AG04450 (cell line): ENCODE data around the gene GCH1. TPM values are rescaled to one million over a fixed set of nuclear protein-coding genes. Genes with fewer than 3 reads are reported as not detected.

ENCODE experiments used
- CTCF ChIA-PET: fragments of 300-600, 350-600 bp; formaldehyde crosslinking; extraction: SDS; loops from one replicate; lab custom pipeline; 2022; ENCODE audit warnings: antibody characterized with exemption, inconsistent platforms; lab: Charles Lee
- POLR2A ChIA-PET: fragments of 350-600 bp; formaldehyde crosslinking; extraction: SDS; loops from one replicate; lab custom pipeline; 2021; ENCODE audit warnings: antibody characterized with exemption, inconsistent platforms; lab: Yijun Ruan, JAX
- DNase-seq: peaks from one replicate; pipeline ENCODE4 v3.0.0-alpha.2; 2011; ENCODE audit warnings: low read depth, low spot score
- H3K27ac ChIP-seq: one replicate; pipeline ENCODE4 v1.5.1; 2012; ENCODE audit warnings: low read depth, low read length, control low read depth
- H3K27me3 ChIP-seq: one replicate; pipeline ENCODE4 v1.6.0; 2012; ENCODE audit warnings: low read length; ENCODE audit not compliant: control insufficient read depth, insufficient read depth
- H3K4me3 ChIP-seq: 2 replicates; pipeline ENCODE4 v1.5.1; 2011; ENCODE audit warnings: mild to moderate bottlenecking, low read depth, low read length, control low read depth
- H3K9me3 ChIP-seq: 2 replicates; pipeline ENCODE4 v1.5.1; 2012; ENCODE audit warnings: low read length; ENCODE audit not compliant: control insufficient read depth, insufficient read depth
- CTCF ChIP-seq: IDR thresholded peaks from 2 replicates; pipeline ENCODE4 v1.5.1; 2011; ENCODE audit warnings: low read depth, low read length, control low read depth, inconsistent platforms
- polyA minus RNA-seq: library from RNA; depleted of rRNA, polyadenylated mRNA; stranded (reverse); fragments of >200 nt; gene quantifications from 2 replicates; pipeline ENCODE4 v1.2.3, GENCODE V29; 2011; rRNA and poly(A)+ RNA removed
- polyA plus RNA-seq: library from polyadenylated mRNA; depleted of rRNA; stranded (reverse); fragments of >200 nt; gene quantifications from 2 replicates; pipeline ENCODE4 v1.2.3, GENCODE V29; 2011; rRNA removed

GCH1 gene
- polyA plus RNA-seq (0.67 and 0.88 TPM in 2 replicates), polyA minus RNA-seq (0.87 and 1.4 TPM in 2 replicates)

- H3K27me3 ChIP-seq: peaks cover 30% of the 10 kb centered on the region
- ChIA-PET POLR2A (interaction anchor here (0.7 kb wide), 1 partner anchor 456 kb away, joined by 3 read pairs; no protein-coding TSS in a partner anchor), CTCF (interaction anchor here (0.6 to 1.6 kb wide), 5 partner anchors 15 to 475 kb away, joined by 3 to 6 read pairs (median 4); no protein-coding TSS in a partner anchor)
- no peaks in the 10 kb centered on the region for H3K9me3 ChIP-seq
- TF ChIP-seq CTCF: peak; percentile 34
- peak within 1 kb of the TSS; percentile 77 for H3K4me3 ChIP-seq
- DNase-seq: no peak
- no peak within 1 kb of the TSS for H3K27ac ChIP-seq
Measured at GRCh38 chr14:54902521-54903420, at the start of gene GCH1. Gene GCH1, minus strand, starts transcription at chr14:54902826. Its CDS starts 163 bp downstream, at chr14:54902663.

GRCh38 chr14:54947230-54947629 is 44.6 kb upstream of the GCH1 start:
- Histone ChIP-seq H3K9me3 (peaks cover 4% of the 10 kb centered on the region; the same call in 1 of the 2 replicates), H3K27me3 (no peaks in the 10 kb centered on the region), H3K4me3 (no peak overlapping the region), H3K27ac (no peak overlapping the region)
- CTCF ChIA-PET: interaction anchor here (0.6 kb wide), 1 partner anchor 391 kb away, joined by 3 read pairs; no protein-coding TSS in a partner anchor
- no peak for DNase-seq
- POLR2A ChIA-PET: no interaction called here
- no peak for TF ChIP-seq CTCF

- ChIA-PET CTCF (no interaction called here), POLR2A (no interaction called here)
- Histone ChIP-seq H3K9me3 (peaks cover 4% of the 10 kb centered on the region; the same call in 1 of the 2 replicates), H3K4me3 (no peak overlapping the region), H3K27me3 (no peaks in the 10 kb centered on the region), H3K27ac (no peak overlapping the region)
- DNase-seq: no peak
- no peak for TF ChIP-seq CTCF
Measured at GRCh38 chr14:54946500-54946899, 43.9 kb upstream of the GCH1 start.

- CTCF ChIA-PET: no interaction called here
- POLR2A ChIA-PET: no interaction called here
- no peak for TF ChIP-seq CTCF
- Histone ChIP-seq H3K9me3 (peaks cover 4% of the 10 kb centered on the region; the same call in 1 of the 2 replicates), H3K4me3 (no peak overlapping the region), H3K27me3 (no peaks in the 10 kb centered on the region), H3K27ac (no peak overlapping the region)
- no peak for DNase-seq
Measured at GRCh38 chr14:54944737-54945391, 42.2 kb upstream of the GCH1 start.
